Stimulated activated CD8-positive, alpha-beta memory T cell treated with anti-CD3 and anti-CD28 coated beads, Interleukin-15, amount 100 ng/mL, for 48 hours (primary cell): ENCODE results near the gene P4HB.
"Not testable (repeated sequence)": the region's sequence is repeated elsewhere in the genome, so short reads cannot be mapped to it uniquely, and the experiment has no call there.

Experiments used
- DNase-seq, 2 donors: peaks; one replicate each; pipeline ENCODE4 v3.0.0-alpha.2; 2020; ENCODE audit warnings: low read depth in 2 of 2

Gene P4HB

DNA sequence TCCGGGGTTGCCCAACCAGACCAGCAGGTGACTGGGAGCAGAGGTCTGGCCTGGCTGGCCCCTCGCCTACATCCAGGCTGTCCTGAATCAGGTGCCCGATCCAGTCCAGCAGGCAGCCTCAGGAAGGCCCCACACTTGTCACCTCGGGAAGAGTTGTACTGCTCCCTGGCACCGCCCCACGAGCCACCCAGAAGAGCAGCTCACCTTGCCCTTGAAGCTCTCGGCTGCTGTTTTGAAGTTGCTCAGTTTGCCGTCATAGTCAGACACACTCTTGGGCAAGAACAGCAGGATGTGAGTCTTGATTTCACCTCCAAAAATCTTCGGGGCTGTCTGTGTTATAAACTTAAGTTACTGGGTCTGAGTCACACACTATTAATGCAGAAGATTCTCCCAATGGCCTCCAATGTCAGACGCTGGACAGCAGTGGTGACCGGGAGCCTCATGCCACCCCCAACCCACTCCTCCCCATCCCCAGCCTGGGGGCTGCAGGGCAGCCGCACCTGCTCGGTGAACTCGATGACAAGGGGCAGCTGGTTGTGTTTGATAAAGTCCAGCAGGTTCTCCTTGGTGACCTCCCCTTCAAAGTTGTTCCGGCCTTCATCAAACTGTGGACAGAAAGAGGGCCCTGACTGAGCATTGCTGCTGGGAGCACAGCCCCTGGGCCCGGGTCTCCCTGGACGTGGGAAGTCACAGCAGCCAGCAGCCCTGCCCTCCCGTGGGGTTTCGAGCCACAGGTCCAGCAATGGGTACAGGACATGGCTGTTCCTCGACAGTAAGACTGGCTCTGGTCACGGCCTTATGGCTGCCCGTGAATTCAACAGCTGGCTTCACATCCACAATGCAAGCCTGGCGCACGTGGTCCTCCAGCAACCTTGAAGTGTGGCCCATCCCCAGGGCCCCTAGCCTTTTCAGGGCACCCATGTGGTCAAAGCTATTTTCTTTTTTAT lies 13.3 kb downstream of the P4HB start:
- DNase-seq: no peak

GRCh38 chr17:81845881-81846742 lies 14.2 kb downstream of the P4HB start:
- no peak for DNase-seq

DNA sequence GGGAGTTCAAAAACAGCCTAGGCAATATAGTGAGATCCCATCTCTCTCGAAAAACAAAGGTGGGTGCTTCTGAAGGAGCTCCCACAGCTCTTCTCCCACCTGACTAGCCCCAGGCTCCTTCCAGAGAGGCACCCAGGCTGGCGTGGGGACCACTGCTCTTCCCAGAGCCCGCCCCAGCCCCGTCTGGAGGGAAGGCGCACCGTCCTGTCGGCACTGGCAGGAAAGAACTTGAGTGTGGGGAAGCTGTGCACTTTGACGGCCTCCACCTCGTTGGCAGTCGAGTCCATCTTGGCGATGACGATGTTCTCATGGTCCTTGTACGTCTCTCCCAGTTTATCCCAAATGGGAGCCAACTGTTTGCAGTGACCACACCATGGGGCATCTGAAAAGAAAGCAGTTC lies 15.0 kb downstream of the P4HB start:
- DNase-seq: no peak

- DNase-seq: no peak
Observed at GRCh38 chr17:81844887-81845286, 15.4 kb downstream of the P4HB start.

DNA sequence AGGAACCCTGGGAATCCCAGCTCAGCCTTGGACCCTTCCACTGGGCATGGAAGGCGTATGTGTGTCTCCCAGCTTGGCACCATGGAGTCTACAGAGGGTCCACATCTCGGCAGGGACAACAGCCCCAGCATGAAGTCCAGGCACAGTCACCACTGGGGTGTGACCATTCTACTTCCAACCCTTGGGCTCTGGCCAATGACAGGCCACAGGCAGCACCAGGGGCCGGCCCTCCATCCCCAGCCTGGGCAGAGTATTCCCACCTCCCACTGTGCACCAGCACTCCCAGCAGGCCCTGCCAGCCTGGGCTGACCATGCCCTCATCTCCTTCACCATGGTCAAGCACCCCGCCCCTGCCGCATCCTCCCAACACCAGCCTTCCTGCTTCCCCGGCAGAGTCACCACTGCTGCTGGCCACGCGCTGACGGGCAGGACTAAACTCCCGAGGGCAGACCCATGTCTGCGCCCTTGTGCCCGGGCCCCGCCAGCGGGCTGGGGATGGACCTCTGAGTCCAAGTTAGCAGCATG lies 15.9 kb downstream of the P4HB start:
- no peak for DNase-seq

DNA sequence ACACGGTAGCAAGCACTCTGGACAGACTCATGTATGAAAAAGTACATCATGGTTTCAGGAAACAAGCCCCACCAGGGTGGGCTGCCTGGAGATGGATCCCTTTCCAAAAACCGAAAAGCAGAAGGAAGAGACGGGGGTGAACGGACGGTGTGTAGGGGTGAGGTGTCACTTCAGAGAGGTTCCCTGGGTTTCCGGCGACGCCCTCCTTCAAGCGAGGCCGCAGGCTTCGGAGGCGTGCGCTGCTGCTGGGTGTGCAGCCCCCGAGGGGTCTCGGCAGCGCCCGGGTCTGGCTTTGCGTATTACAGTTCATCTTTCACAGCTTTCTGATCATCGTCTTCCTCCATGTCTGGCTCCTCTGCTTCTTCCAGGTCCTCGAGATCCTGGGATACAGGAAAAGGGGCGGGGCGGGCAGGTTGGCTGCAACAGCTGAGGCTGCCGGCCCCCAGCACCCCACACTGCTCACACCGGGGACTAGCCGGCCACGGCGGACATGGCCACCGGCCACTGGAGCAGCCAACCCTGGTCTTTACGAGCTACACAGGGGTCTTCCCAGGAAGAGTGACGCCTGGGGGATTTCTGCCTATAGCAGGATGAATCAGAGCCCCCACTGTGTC lies 16.5 kb downstream of the P4HB start:
- DNase-seq: no peak

DNA sequence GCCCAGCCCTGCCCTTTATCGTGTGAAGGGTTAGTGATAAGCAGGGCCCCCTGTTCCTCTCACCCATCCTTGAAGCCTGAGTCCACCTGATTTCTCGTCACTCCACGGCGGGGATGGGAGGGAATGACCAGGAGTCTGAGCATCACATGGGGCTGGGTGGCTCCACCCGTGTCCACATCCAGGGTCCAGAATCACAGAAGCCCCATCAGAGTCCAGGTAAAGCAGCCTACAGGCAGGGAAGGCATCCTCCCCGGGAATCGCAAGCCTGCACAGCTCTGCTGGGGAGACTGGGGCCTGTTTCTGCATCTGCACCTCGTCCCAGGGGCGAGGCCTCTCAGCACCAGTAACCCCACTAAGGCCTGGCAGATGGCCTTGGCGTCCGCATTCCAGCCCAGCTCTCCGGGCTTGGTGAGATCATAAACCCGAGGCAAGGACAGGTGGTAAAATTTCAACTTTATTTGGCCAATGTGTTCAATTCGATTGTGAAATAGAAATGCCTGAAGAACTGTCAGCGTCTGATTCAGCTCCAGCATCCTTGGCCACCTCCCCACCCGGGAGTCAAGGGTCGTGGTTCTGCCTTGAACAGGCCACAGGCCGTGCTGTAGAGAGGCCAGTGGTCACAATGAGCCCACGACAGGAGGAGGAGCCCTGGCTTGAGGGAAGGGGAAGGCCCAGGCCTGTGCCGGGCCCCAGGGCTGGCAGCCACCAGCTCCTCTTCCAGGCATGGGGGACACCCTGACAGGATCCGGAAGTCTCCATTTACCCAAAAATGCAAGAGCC lies 17.4 kb downstream of the P4HB start:
- no peak for DNase-seq

DNA sequence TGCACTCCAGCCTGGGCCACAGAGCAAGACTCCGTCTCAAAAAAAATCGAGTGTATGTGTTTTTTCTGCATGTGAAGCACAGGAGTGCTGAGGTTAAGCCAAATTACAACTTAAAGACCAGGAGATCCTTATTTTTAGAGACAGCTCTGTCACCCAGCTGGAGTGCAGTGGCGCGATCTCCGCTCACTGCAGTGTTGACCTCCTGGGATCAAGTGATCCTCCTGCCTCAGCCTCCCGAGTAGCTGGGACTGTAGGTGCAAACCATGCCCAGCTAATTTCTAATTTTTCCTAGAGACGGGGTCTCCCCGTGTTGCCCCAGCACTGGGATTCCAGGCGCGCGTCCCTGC lies 18.0 kb downstream of the P4HB start:
- no peak for DNase-seq

GRCh38 chr17:81841866-81842265 lies 18.5 kb downstream of the P4HB start:
- no peak for DNase-seq

- DNase-seq: no peak
Observed at GRCh38 chr17:81840826-81841778, 19.2 kb downstream of the P4HB start.

DNA sequence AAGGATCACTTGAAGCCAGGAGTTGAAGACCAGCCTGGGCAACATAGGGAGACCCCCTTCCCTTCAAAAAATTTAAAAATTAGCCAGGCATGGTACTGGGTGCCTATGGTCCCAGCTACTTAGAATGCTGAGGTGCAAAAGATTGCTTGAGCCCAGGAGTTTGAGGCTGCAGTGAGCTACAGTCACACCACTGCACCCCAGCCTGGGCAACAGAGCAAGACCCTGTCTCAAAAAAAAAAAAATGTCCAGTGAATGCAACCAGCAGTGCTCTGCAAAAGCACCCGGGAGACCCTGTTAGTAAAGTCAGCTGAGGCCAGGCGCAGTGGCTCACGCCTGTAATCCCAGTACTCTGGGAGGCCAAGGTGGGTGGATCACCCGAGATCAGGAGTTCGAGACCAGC lies 20.3 kb downstream of the P4HB start:
- DNase-seq: not testable (repeated sequence)

DNA sequence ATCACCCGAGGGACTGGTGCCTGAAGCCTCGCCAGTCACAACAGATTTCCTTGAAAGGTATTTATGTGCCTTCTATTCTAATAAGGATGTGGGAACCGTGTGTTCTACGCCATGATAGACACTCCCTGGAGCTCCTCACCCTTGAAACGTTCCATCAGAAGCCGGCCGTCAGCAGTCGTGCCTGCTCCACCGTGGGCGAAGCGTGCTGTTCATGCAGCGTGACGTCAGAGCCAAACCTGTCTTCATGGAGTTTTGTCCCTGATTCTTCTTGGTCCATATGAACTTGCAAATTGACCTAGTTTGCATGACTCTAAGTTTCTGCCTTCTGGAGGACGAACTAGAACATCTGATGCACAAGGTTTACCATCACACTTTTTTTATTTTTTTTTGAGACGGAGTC lies 21.0 kb downstream of the P4HB start:
- no peak for DNase-seq

DNA sequence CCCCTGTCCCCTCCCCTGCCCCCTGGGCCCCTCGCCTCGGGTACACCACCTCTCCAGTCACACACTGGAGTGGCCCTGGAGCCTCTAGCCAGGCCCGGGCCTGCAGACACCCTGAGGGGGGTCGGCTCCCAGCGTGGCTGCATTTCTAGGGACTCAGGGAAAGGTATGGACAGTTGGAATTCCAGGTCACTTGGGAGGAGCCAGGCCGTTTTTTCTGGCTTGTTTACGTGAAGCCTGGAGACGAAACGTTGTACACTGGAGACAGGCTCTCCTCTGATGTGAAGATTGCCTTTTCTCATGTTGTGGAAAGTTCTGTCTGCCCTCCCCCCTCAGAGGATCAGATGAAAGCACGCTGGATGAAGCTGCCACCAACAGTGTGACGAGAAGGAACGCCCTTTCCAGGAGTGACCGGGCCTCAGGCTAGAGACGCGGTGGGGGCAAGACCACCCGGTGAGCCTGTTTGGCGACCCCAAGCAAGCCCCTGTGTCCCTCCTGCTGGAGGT lies 21.5 kb downstream of the P4HB start:
- no peak for DNase-seq

GRCh38 chr17:81837641-81838040 lies 22.7 kb downstream of the P4HB start:
- no peak for DNase-seq

- DNase-seq: no peak
Observed at GRCh38 chr17:81834831-81835267, 25.5 kb downstream of the P4HB start, which contains the start of gene PPP1R27. Gene PPP1R27, minus strand, starts transcription at chr17:81835050. Its CDS starts 97 bp downstream, at chr17:81834953.

DNA sequence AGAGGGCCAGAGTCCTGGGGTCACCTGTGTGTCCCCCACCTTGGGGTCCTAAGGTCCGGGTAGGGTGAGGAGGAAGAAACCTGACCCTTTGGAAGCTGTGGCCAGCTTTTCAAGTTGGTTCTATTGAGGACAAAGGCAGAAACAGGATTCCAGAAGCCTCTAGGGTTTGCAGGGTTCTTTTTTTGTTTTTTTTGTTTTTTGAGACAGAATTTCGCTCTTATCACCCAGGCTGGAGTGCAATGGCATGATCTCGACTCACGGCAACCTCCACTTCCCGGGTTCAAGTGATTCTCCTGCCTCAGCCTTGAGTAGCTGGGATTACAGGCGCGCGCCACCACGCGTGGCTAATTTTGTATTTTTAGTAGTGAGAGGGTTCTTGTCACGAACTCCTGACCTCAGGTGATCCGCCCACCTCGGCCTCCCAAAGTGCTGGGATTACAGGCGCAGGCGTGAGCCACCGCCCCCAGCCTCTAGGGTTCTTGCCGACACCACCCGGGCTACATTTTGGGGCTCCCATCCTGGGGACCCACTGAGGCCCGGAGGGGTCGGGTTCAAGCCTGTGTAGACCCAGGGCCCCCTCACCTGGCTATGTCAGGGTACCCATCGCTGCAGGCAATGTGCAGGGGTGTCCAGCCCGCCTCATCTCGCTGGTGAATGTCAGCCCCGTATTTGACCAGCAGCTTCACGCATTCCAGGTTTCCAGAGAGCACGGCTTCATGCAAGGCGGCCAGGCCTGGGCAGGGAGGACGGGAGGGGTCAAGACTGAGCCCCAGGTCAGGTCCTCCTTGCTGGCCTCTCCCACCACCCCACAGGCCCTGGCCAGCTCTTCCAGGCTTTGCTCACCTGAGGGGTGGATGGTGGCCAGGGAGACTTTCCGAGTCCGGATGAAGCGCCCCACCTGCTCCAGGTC lies 26.2 kb downstream of the P4HB start:
- no peak for DNase-seq

- DNase-seq: peak; percentile 96
Observed at GRCh38 chr17:81833160-81833920, 27.0 kb downstream of the P4HB start, which contains the start of gene MCRIP1. Gene MCRIP1, minus strand, starts transcription at chr17:81833291. Its CDS starts 8,785 bp downstream, at chr17:81824506.
